Smooth muscle cell (in vitro differentiated cells): Measurements from ENCODE around the gene VSX1. TPM values are rescaled to one million over a fixed set of nuclear protein-coding genes. Genes with fewer than 3 reads are reported as not detected.

ENCODE experiments used
- DNase-seq: peaks from one replicate; lab custom pipeline; 2025; ENCODE audit not compliant: unreplicated experiment; lab: John Stamatoyannopoulos, UW
- H2AFZ ChIP-seq: fragments of 200-600 bp; sonication (generic); 2 replicates; pipeline ENCODE4 v1.6.0; 2016; ENCODE audit warnings: antibody characterized with exemption, low read depth, mild to moderate bottlenecking
- H3F3A ChIP-seq: fragments of 200-600 bp; sonication (generic); 2 replicates; pipeline ENCODE4 v1.6.0; 2017; ENCODE audit warnings: antibody characterized with exemption, low read depth
- H3K27ac ChIP-seq: fragments of 200-600 bp; sonication (generic); 2 replicates; pipeline ENCODE4 v1.5.1; 2016; ENCODE audit warnings: low read depth, mild to moderate bottlenecking
- H3K27me3 ChIP-seq: fragments of 200-600 bp; sonication (generic); 2 replicates; pipeline ENCODE4 v1.6.1; 2016; ENCODE audit warnings: low read depth, mild to moderate bottlenecking
- H3K36me3 ChIP-seq: fragments of 200-600 bp; sonication (generic); 2 replicates; pipeline ENCODE4 v1.5.1; 2016; ENCODE audit warnings: low read depth
- H3K4me1 ChIP-seq: fragments of 200-600 bp; sonication (generic); 2 replicates; pipeline ENCODE4 v1.5.1; 2016; ENCODE audit warnings: low read depth
- H3K4me2 ChIP-seq: fragments of 200-600 bp; sonication (generic); 2 replicates; pipeline ENCODE4 v1.6.0; 2016; ENCODE audit warnings: mild to moderate bottlenecking
- H3K4me3 ChIP-seq: fragments of 200-600 bp; sonication (generic); 2 replicates; pipeline ENCODE4 v1.5.1; 2016; ENCODE audit warnings: mild to moderate bottlenecking
- H3K79me2 ChIP-seq: fragments of 200-600 bp; sonication (generic); 2 replicates; pipeline ENCODE4 v1.6.0; 2016; ENCODE audit warnings: low read depth, mild to moderate bottlenecking
- H3K9ac ChIP-seq: fragments of 200-600 bp; sonication (generic); 2 replicates; pipeline ENCODE4 v1.6.0; 2016; ENCODE audit warnings: low read depth
- H3K9me3 ChIP-seq: fragments of 200-600 bp; sonication (generic); replicated peaks from 2 replicates; pipeline ENCODE4 v1.5.1; 2016; ENCODE audit warnings: low read depth
- H4K20me1 ChIP-seq: fragments of 200-600 bp; sonication (generic); 2 replicates; pipeline ENCODE4 v1.6.0; 2016; ENCODE audit warnings: low read depth
- WGBS: methylation state at CpG from one replicate; pipeline ENCODE4 v1.1.7; 2016; ENCODE audit warnings: low lambda C conversion rate; 5-methylcytosine and 5-hydroxymethylcytosine counted together
- polyA plus RNA-seq: library from polyadenylated mRNA; unstranded; fragments of >200 nt; fragmentation: Nextera tagmentation; extraction: Ambion mirVana; gene quantifications from 2 replicates; pipeline ENCODE4 v1.2.1, GENCODE V29; 2016
- total RNA-seq: library from RNA; depleted of rRNA; stranded (reverse); fragments of >200 nt; gene quantifications from 2 replicates; pipeline ENCODE4 v1.2.3, GENCODE V29; 2014
- TF ChIP-seq, protein P1 (sequence below): fragments of 200-600 bp; sonication (generic); IDR thresholded peaks from 2 replicates; pipeline ENCODE4 v1.5.1; 2017; ENCODE audit warnings: borderline replicate concordance, mild to moderate bottlenecking, antibody characterized with exemption; ENCODE audit not compliant: insufficient read depth, poor library complexity, severe bottlenecking

Gene VSX1
- total and polyA plus RNA-seq, 2 experiments from 2014 or later = not detected

DNA sequence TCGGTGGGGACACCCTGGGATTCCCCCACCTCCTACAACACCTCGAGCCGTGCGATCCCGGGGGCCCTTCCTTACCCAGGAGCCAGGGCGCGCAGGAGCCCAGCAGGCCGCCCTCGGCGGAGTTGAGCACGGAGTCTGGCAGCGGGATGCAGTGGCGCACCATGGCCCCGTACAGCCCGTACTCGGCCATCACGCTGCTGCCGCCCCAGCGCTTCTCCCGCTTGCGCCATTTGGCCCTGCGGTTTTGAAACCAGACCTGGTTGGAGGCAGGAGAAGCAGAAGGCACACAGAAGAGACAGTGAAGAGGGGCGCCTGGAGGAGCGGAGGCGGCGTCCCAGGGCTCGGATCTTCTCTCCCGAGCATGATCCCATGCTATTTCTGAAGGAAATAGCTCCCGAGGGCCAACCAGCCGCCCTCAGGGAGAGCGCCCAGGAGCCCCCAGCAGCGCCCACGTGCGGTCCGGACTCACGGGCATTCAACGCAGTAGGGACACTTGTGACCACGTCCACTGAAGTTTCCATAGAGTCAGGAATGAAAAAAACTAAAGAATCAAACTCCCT lies 4.3 kb downstream of the VSX1 start:
- no peaks in the 10 kb centered on the region for H3F3A ChIP-seq
- H3K36me3 ChIP-seq = no peaks in the 10 kb centered on the region
- peaks cover 91% of the 10 kb centered on the region for H3K27me3 ChIP-seq
- no peak overlapping the region for H3K9ac ChIP-seq
- WGBS = 15% methylated on average over 38 of the region's 38 CpGs
- no peaks in the 10 kb centered on the region for H3K79me2 ChIP-seq
- H4K20me1 ChIP-seq = no peaks in the 10 kb centered on the region
- H3K4me3 ChIP-seq = peak overlapping the region; percentile 21
- TF ChIP-seq, protein P1, sequence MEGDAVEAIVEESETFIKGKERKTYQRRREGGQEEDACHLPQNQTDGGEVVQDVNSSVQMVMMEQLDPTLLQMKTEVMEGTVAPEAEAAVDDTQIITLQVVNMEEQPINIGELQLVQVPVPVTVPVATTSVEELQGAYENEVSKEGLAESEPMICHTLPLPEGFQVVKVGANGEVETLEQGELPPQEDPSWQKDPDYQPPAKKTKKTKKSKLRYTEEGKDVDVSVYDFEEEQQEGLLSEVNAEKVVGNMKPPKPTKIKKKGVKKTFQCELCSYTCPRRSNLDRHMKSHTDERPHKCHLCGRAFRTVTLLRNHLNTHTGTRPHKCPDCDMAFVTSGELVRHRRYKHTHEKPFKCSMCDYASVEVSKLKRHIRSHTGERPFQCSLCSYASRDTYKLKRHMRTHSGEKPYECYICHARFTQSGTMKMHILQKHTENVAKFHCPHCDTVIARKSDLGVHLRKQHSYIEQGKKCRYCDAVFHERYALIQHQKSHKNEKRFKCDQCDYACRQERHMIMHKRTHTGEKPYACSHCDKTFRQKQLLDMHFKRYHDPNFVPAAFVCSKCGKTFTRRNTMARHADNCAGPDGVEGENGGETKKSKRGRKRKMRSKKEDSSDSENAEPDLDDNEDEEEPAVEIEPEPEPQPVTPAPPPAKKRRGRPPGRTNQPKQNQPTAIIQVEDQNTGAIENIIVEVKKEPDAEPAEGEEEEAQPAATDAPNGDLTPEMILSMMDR = no peak
- H3K4me1 ChIP-seq = no peaks in the 10 kb centered on the region
- no peaks in the 10 kb centered on the region for H3K9me3 ChIP-seq
- no peak for DNase-seq
- peak overlapping the region; percentile 79 for H3K4me2 ChIP-seq
- no peak overlapping the region for H2AFZ ChIP-seq
- H3K27ac ChIP-seq = no peak overlapping the region

DNA sequence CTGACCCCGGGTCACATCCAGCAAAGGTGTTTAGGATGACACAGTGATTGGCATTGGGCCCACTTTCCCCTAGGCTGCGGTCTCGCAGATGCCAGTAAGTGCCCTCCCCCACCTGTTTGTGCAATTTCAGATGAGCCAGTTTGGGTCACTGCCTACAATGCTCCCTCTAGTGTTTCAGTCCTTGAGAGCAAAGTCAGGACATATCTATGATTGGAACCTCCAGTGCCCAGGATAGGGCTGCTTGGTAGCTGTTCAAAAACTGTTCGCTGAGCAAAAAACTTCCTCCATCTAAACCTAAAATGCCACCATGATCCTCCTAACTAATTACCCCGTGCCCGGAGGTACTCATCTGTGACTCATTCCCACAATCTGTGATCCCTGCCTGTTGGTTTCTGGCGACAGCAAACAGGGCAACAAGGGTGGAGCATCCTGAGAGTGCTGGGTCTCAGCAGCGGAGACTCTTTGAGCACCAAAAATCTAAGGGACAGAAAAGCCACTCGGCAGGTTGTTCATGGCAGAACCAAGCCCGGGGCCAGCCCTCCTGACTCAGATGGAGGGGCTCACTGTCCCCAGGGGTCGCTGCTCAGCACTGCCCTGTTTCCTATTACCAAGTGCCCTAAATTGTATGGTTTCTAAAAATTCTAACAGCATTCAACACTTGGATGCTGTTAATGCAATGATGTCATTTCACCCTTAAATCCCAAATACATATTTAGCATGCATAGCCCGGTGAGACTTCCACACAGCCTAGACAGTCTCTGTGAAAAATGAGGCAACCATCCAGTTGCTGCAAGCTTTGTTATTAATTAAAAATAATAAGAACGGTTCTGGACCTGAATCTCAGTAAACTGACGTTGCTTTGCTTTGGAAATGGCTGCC lies 5.0 kb downstream of the VSX1 start:
- Histone ChIP-seq H3K9ac (no peak overlapping the region), H3F3A (no peaks in the 10 kb centered on the region), H3K27ac (no peak overlapping the region), H3K4me1 (no peaks in the 10 kb centered on the region), H3K4me2 (peak overlapping the region; percentile 79), H2AFZ (no peak overlapping the region), H3K4me3 (peak overlapping the region; percentile 21), H3K27me3 (peaks cover 91% of the 10 kb centered on the region), H3K79me2 (no peaks in the 10 kb centered on the region), H3K36me3 (no peaks in the 10 kb centered on the region), H3K9me3 (no peaks in the 10 kb centered on the region), H4K20me1 (no peaks in the 10 kb centered on the region)
- WGBS = 46% methylated on average over 14 of the region's 14 CpGs
- DNase-seq = no peak
- TF ChIP-seq, protein P1 = no peak

DNA sequence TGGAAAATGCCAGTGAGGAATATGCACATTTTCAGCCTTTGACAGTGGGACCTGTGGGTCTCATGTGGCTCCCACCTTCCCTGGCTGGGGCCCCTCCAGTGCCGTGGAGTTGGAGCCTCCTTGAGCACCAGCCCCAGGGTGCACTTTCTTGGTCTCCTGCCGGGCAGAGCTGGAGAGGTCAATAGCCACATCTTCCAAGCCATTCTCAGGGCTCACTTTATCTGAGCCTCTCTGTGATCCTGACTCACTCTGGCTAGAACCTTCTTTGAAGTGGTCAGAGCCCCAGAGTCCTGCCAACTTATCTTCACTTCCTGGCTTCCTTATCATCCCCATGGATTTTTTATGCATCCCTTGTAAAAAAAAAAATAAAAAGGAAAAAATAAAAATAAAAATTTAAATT lies 5.7 kb downstream of the VSX1 start:
- Histone ChIP-seq H3K27me3 (peaks cover 91% of the 10 kb centered on the region), H3K4me1 (no peaks in the 10 kb centered on the region), H2AFZ (no peak overlapping the region), H3K4me3 (no peak overlapping the region), H3K36me3 (no peaks in the 10 kb centered on the region), H3K79me2 (no peaks in the 10 kb centered on the region), H4K20me1 (no peaks in the 10 kb centered on the region), H3K4me2 (peak overlapping the region; percentile 40), H3K9ac (no peak overlapping the region), H3F3A (no peaks in the 10 kb centered on the region), H3K27ac (no peak overlapping the region), H3K9me3 (no peaks in the 10 kb centered on the region)
- WGBS = 33% methylated on average over 2 of the region's 2 CpGs
- TF ChIP-seq, protein P1 = no peak
- no peak for DNase-seq
